ENCODE results near the gene XXYLT1.

DNA sequence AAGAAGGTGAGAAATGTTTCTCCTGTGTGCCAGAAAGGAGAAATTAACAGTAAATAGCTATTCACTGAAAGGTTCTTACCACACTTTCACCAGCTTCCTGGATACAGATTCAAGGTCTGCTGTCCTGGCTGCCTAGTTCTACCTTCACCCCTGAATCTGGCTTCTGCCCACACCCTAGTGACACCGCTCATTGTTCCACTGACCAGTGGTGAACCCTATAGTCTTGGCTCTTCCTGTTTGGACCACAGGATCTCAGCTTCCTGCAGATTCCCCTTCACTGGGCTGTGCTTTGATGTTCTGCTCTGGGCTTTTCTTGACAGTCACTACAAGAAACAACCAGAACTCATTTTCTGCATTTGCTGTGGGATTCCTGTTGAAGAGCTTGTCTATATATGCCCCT, 250.0 kb downstream of the XXYLT1 start:
- TF ChIP-seq, protein P1, sequence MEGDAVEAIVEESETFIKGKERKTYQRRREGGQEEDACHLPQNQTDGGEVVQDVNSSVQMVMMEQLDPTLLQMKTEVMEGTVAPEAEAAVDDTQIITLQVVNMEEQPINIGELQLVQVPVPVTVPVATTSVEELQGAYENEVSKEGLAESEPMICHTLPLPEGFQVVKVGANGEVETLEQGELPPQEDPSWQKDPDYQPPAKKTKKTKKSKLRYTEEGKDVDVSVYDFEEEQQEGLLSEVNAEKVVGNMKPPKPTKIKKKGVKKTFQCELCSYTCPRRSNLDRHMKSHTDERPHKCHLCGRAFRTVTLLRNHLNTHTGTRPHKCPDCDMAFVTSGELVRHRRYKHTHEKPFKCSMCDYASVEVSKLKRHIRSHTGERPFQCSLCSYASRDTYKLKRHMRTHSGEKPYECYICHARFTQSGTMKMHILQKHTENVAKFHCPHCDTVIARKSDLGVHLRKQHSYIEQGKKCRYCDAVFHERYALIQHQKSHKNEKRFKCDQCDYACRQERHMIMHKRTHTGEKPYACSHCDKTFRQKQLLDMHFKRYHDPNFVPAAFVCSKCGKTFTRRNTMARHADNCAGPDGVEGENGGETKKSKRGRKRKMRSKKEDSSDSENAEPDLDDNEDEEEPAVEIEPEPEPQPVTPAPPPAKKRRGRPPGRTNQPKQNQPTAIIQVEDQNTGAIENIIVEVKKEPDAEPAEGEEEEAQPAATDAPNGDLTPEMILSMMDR (conservative IDR thresholded peaks at IDR 0.05; ENCODE audit: low read depth, low read length), result no peak
- no peak for TF ChIP-seq EZH2 (IDR thresholded peaks at IDR 0.05; ENCODE audit: borderline replicate concordance, low read depth, low read length, poor library complexity, severe bottlenecking)
